Stimulated activated naive CD8-positive, alpha-beta T cell treated with anti-CD3 and anti-CD28 coated beads, Interleukin-15, Interleukin-2, amounts not matched to agents 100 ng/mL and 50 ng/mL, for 24 hours (primary cell): ENCODE results near the gene CLDN7.

Source experiments
- H3K27ac Mint-ChIP-seq: one replicate; pipeline ENCODE4 v1.8.0; 2021; ENCODE audit warnings: mild to moderate bottlenecking, mixed read lengths
- H3K27me3 Mint-ChIP-seq: one replicate; pipeline ENCODE4 v1.8.0; 2021; ENCODE audit warnings: mixed read lengths
- H3K36me3 Mint-ChIP-seq: one replicate; pipeline ENCODE4 v1.8.0; 2021; ENCODE audit warnings: low read depth, mixed read lengths
- H3K4me1 Mint-ChIP-seq: one replicate; pipeline ENCODE4 v1.8.0; 2021; ENCODE audit warnings: low read depth, mixed read lengths
- H3K4me3 Mint-ChIP-seq: one replicate; pipeline ENCODE4 v1.8.0; 2021; ENCODE audit warnings: mild to moderate bottlenecking, mixed read lengths
- H3K9me3 Mint-ChIP-seq: one replicate; pipeline ENCODE4 v1.8.0; 2021; ENCODE audit warnings: mixed read lengths

CLDN7 gene

GRCh38 chr17:7238420-7239090 lies 23.7 kb downstream of the CLDN7 start:
- H3K36me3 Mint-ChIP-seq, result peaks cover 48% of the 10 kb centered on the region
- peaks cover 76% of the 10 kb centered on the region for H3K4me1 Mint-ChIP-seq
- peak overlapping the region; percentile 95 for H3K27ac Mint-ChIP-seq
- H3K4me3 Mint-ChIP-seq, result peak overlapping the region; percentile 94
- H3K9me3 Mint-ChIP-seq, result no peaks in the 10 kb centered on the region
- H3K27me3 Mint-ChIP-seq, result no peaks in the 10 kb centered on the region

DNA sequence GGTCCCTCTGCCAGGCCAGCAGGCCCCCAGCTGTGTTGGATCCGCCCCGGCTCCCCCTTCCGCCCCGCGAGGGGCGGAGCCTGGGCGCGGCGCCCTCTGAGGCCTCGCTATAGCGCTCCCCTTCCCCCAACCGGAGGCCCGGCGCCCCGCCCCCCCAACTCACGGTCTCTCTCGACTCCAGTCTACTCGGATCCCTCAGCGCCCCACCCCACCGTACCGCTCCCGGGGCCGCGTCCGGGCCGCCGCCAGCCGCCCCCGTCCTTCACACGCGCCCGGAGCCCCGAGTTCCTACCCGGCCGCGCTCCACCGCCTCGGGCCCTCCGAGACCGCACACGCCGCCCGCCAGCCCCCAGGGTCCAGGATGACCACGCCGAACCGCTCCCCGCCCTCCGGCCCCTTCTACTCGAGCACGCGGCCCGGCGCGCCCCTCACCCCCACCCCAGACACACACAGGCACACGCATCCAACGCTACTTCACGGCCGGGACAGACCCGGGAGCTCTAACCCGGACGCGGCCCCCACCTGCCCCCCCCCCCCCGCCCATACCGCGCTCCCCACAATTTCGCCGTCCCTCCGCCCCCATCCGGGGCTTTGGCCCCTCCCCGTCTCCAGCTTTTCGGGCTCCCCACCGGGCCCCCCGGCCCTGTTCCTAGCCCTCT lies 24.4 kb downstream of the CLDN7 start:
- peak overlapping the region; percentile 84 for H3K27ac Mint-ChIP-seq
- no peaks in the 10 kb centered on the region for H3K27me3 Mint-ChIP-seq
- H3K4me3 Mint-ChIP-seq, result peak overlapping the region; percentile 94
- no peaks in the 10 kb centered on the region for H3K9me3 Mint-ChIP-seq
- peaks cover 76% of the 10 kb centered on the region for H3K4me1 Mint-ChIP-seq
- peaks cover 47% of the 10 kb centered on the region for H3K36me3 Mint-ChIP-seq

GRCh38 chr17:7237266-7237760 lies 25.0 kb downstream of the CLDN7 start:
- peaks cover 45% of the 10 kb centered on the region for H3K36me3 Mint-ChIP-seq
- H3K4me1 Mint-ChIP-seq, result peaks cover 76% of the 10 kb centered on the region
- H3K4me3 Mint-ChIP-seq, result peak overlapping the region; percentile 94
- no peaks in the 10 kb centered on the region for H3K9me3 Mint-ChIP-seq
- no peaks in the 10 kb centered on the region for H3K27me3 Mint-ChIP-seq
- H3K27ac Mint-ChIP-seq, result peak overlapping the region; percentile 84

GRCh38 chr17:7236808-7237207 lies 25.5 kb downstream of the CLDN7 start:
- Mint-ChIP-seq H3K27ac (peak overlapping the region; percentile 84), H3K36me3 (peaks cover 50% of the 10 kb centered on the region), H3K4me3 (peak overlapping the region; percentile 94), H3K4me1 (peaks cover 76% of the 10 kb centered on the region), H3K27me3 (no peaks in the 10 kb centered on the region), H3K9me3 (no peaks in the 10 kb centered on the region)

GRCh38 chr17:7235693-7236665 lies 26.3 kb downstream of the CLDN7 start:
- H3K4me3 Mint-ChIP-seq, result peak overlapping the region; percentile 95
- no peaks in the 10 kb centered on the region for H3K9me3 Mint-ChIP-seq
- H3K36me3 Mint-ChIP-seq, result peaks cover 46% of the 10 kb centered on the region
- no peaks in the 10 kb centered on the region for H3K27me3 Mint-ChIP-seq
- H3K4me1 Mint-ChIP-seq, result peaks cover 69% of the 10 kb centered on the region
- H3K27ac Mint-ChIP-seq, result peak overlapping the region; percentile 70

- H3K4me1 Mint-ChIP-seq, result peaks cover 55% of the 10 kb centered on the region
- H3K27me3 Mint-ChIP-seq, result no peaks in the 10 kb centered on the region
- H3K9me3 Mint-ChIP-seq, result no peaks in the 10 kb centered on the region
- peaks cover 43% of the 10 kb centered on the region for H3K36me3 Mint-ChIP-seq
- peak within 1 kb of the TSS; percentile 92 for H3K27ac Mint-ChIP-seq
- H3K4me3 Mint-ChIP-seq, result peak within 1 kb of the TSS; percentile 95
Observed at GRCh38 chr17:7234083-7234951, 28.0 kb downstream of the CLDN7 start, which contains the start of gene DVL2. TSS of gene DVL2 (minus strand) at chr17:7234517. CDS start at chr17:7234262, 255 bp downstream.

DNA sequence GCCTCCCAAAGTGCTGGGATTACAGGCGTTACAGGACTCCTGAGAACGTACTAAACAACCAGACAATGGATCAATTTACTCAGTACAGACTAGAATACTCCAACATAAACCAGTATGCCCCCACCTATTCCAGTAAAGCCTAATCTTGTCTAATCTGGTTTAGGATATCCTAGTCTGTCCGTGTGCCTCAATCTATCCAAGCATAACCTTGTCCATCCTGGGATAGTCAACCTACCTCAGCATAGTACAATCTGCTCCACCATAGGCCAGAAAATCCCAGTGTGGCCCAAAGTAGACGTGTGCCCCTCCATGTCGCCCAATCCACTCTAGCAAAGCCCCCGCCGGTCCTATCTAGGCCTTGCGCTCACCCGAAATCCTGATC lies 28.6 kb downstream of the CLDN7 start:
- Mint-ChIP-seq H3K36me3 (peaks cover 49% of the 10 kb centered on the region), H3K9me3 (no peaks in the 10 kb centered on the region), H3K4me1 (peaks cover 61% of the 10 kb centered on the region)

GRCh38 chr17:7232114-7232513 lies 30.2 kb downstream of the CLDN7 start:
- Mint-ChIP-seq H3K36me3 (peaks cover 56% of the 10 kb centered on the region), H3K4me3 (peak overlapping the region; percentile 95), H3K4me1 (peaks cover 66% of the 10 kb centered on the region), H3K27me3 (no peaks in the 10 kb centered on the region), H3K9me3 (no peaks in the 10 kb centered on the region), H3K27ac (peak overlapping the region; percentile 28)

More for the DNA sequence above, 28.6 kb downstream of the CLDN7 start:
- H3K4me3 Mint-ChIP-seq, result peak overlapping the region; percentile 95
- H3K27ac Mint-ChIP-seq, result peak overlapping the region; percentile 92
- H3K27me3 Mint-ChIP-seq, result no peaks in the 10 kb centered on the region

GRCh38 chr17:7229504-7229903 lies 32.8 kb downstream of the CLDN7 start:
- H3K27ac Mint-ChIP-seq, result no peak overlapping the region
- no peaks in the 10 kb centered on the region for H3K27me3 Mint-ChIP-seq
- H3K36me3 Mint-ChIP-seq, result peaks cover 40% of the 10 kb centered on the region
- peaks cover 40% of the 10 kb centered on the region for H3K4me1 Mint-ChIP-seq
- H3K9me3 Mint-ChIP-seq, result no peaks in the 10 kb centered on the region
- H3K4me3 Mint-ChIP-seq, result no peak overlapping the region

DNA sequence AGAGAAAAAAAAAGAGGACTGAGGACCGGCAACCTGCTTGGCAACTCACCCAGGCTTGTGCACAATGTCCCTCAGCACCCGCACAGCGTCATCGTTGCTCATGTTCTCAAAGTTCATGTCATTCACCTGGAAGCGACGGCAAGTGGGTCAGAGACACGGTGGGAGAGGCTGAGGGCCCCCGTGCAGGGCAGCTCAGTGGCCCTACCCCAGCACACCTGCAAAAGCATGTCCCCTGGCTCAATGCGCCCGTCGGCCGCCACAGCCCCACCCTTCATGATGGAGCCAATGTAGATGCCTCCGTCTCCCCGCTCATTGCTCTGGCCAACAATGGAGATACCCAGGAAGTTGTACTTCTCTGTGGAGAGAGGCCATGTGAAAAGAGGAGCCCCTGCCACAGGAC lies 33.4 kb downstream of the CLDN7 start:
- H3K4me1 Mint-ChIP-seq, result peaks cover 36% of the 10 kb centered on the region
- H3K9me3 Mint-ChIP-seq, result no peaks in the 10 kb centered on the region
- no peaks in the 10 kb centered on the region for H3K27me3 Mint-ChIP-seq
- H3K27ac Mint-ChIP-seq, result no peak overlapping the region
- H3K36me3 Mint-ChIP-seq, result peaks cover 40% of the 10 kb centered on the region
- no peak overlapping the region for H3K4me3 Mint-ChIP-seq

- peaks cover 19% of the 10 kb centered on the region for H3K4me1 Mint-ChIP-seq
- no peak overlapping the region for H3K4me3 Mint-ChIP-seq
- H3K27me3 Mint-ChIP-seq, result no peaks in the 10 kb centered on the region
- H3K27ac Mint-ChIP-seq, result no peak overlapping the region
- H3K36me3 Mint-ChIP-seq, result peaks cover 40% of the 10 kb centered on the region
- H3K9me3 Mint-ChIP-seq, result no peaks in the 10 kb centered on the region
Observed at GRCh38 chr17:7226721-7227710, 35.3 kb downstream of the CLDN7 start.

- Mint-ChIP-seq H3K4me3 (no peak overlapping the region), H3K36me3 (peaks cover 38% of the 10 kb centered on the region), H3K9me3 (no peaks in the 10 kb centered on the region), H3K27me3 (no peaks in the 10 kb centered on the region), H3K27ac (no peak overlapping the region), H3K4me1 (peaks cover 21% of the 10 kb centered on the region)
Observed at GRCh38 chr17:7225711-7226331, 36.5 kb downstream of the CLDN7 start.

DNA sequence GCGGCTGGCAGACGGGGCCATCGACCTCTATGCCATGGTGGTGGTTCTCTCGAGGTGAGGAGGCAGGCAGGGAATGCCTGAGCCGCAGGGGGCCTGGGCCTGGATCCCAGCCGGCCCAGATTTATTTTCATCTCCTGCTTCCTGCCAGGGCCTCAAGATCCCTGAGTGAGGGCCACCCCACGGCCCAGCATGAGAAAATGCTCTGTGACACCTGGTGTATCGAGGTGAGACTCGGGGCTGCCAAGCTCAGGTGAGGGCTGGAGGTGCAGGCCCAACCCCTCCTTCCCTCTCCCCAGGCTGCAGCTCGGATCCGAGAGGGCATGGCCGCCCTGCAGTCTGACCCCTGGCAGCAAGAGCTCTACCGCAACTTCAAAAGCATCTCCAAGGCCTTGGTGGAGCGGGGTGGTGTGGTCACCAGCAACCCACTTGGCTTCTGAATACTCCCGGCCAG lies 37.6 kb downstream of the CLDN7 start:
- H3K4me1 Mint-ChIP-seq, result peaks cover 28% of the 10 kb centered on the region
- peaks cover 38% of the 10 kb centered on the region for H3K36me3 Mint-ChIP-seq
- H3K4me3 Mint-ChIP-seq, result no peak overlapping the region
- H3K27me3 Mint-ChIP-seq, result no peaks in the 10 kb centered on the region
- no peaks in the 10 kb centered on the region for H3K9me3 Mint-ChIP-seq
- H3K27ac Mint-ChIP-seq, result no peak overlapping the region
